Caco-2 (cell line): ENCODE measurements around the gene MAP7D3. TPM values are rescaled to one million over a fixed set of nuclear protein-coding genes. Genes with fewer than 3 reads are reported as not detected.

ENCODE experiments used
- BruUV-seq: library from RNA; stranded (reverse); fragments of 400-500 nt; replicated peaks from 2 replicates; lab custom pipeline; 2021; lab: Mats Ljungman, UMichigan
- CTCF ChIA-PET: fragments of 300-600 bp; sonication (Branson Sonifier 250); formaldehyde crosslinking; loops from one replicate; lab custom pipeline; 2022; ENCODE audit warnings: antibody characterized with exemption; lab: Charles Lee
- POLR2A ChIA-PET: fragments of 300-600 bp; sonication (Branson Sonifier 250); formaldehyde crosslinking; loops from one replicate; lab custom pipeline; 2022; ENCODE audit warnings: antibody characterized with exemption; lab: Charles Lee
- DNase-seq, 2 experiments: peaks; one replicate each; pipeline versions ENCODE4 v3.0.0 to v3.0.0-alpha.2; 2020 to 2022
- H3K27me3 ChIP-seq: replicated peaks from 2 replicates; pipeline ENCODE4 v1.6.0; 2011; ENCODE audit warnings: low read length; ENCODE audit not compliant: control insufficient read depth, insufficient read depth
- H3K36me3 ChIP-seq: 2 replicates; pipeline ENCODE4 v1.5.1; 2011; ENCODE audit warnings: low read length; ENCODE audit not compliant: control insufficient read depth, insufficient read depth
- H3K4me1 ChIP-seq: fragments of 250-450 bp; sonication (Bioruptor Pico); 2 replicates; pipeline ENCODE4 v1.5.1; 2020; ENCODE audit warnings: mild to moderate bottlenecking
- H3K4me3 ChIP-seq: 2 replicates; pipeline ENCODE4 v1.5.1; 2011; ENCODE audit warnings: low read depth, mild to moderate bottlenecking, control low read depth, low read length
- H3K9me3 ChIP-seq: fragments of 250-450 bp; sonication (Bioruptor Pico); 2 replicates; pipeline ENCODE4 v1.5.1; 2020; ENCODE audit warnings: mild to moderate bottlenecking, moderate library complexity
- H3K27ac Mint-ChIP-seq: one replicate; pipeline ENCODE4 v1.8.0; 2022; ENCODE audit warnings: mixed read lengths; ENCODE audit not compliant: unreplicated experiment
- H3K27me3 Mint-ChIP-seq: one replicate; pipeline ENCODE4 v1.8.0; 2022; ENCODE audit warnings: mixed read lengths; ENCODE audit not compliant: insufficient read depth, unreplicated experiment
- H3K36me3 Mint-ChIP-seq: one replicate; pipeline ENCODE4 v1.8.0; 2022; ENCODE audit warnings: mild to moderate bottlenecking, mixed read lengths; ENCODE audit not compliant: insufficient read depth, unreplicated experiment
- H3K4me1 Mint-ChIP-seq: one replicate; pipeline ENCODE4 v1.8.0; 2022; ENCODE audit warnings: low read depth, mixed read lengths; ENCODE audit not compliant: unreplicated experiment
- H3K4me3 Mint-ChIP-seq: one replicate; pipeline ENCODE4 v1.8.0; 2022; ENCODE audit warnings: mild to moderate bottlenecking, moderate library complexity, mixed read lengths; ENCODE audit not compliant: unreplicated experiment
- H3K9me3 Mint-ChIP-seq: one replicate; pipeline ENCODE4 v1.8.0; 2022; ENCODE audit warnings: mixed read lengths; ENCODE audit not compliant: unreplicated experiment
- intact Hi-C: fragments of 100-400 bp; cut with micrococcal nuclease; formaldehyde crosslinking; loops from one replicate; pipeline ENCODE4 v1.10.0; 2022; ENCODE audit not compliant: unreplicated experiment
- total RNA-seq: library from RNA; stranded (reverse); gene quantifications from 2 replicates; pipeline ENCODE4 v1.2.3, GENCODE V29; 2022
- TF ChIP-seq, protein P1 (sequence below), 2 experiments: fragments of 200-600 bp in 1 of 2; IDR thresholded peaks; 1 replicate in 1 of 2; 2 replicates in 1 of 2; pipeline versions ENCODE4 v1.5.1 to v1.8.0; 2011 to 2022; ENCODE audit warnings: antibody characterized with exemption in 1 of 2, control low read depth in 1 of 2, inconsistent platforms in 1 of 2, low read depth in 1 of 2, low read length in 1 of 2, mild to moderate bottlenecking in 1 of 2, moderate library complexity in 1 of 2; ENCODE audit not compliant: insufficient read depth in 1 of 2, severe bottlenecking in 1 of 2, unreplicated experiment in 1 of 2

Gene MAP7D3
- total RNA-seq, 1 experiment from 2014 or later, result 6.0 TPM

- no peak overlapping the region for H3K4me3 ChIP-seq
- H3K27me3 Mint-ChIP-seq, result no peaks in the 10 kb centered on the region
- H3K36me3 ChIP-seq, result no peaks in the 10 kb centered on the region
- no peaks in the 10 kb centered on the region for H3K9me3 Mint-ChIP-seq
- intact Hi-C loops, result no loop called here
- no peaks in the 10 kb centered on the region for H3K4me1 Mint-ChIP-seq
- H3K4me3 Mint-ChIP-seq, result no peak overlapping the region
- H3K9me3 ChIP-seq, result no peaks in the 10 kb centered on the region
- no peak for DNase-seq
- TF ChIP-seq, protein P1, sequence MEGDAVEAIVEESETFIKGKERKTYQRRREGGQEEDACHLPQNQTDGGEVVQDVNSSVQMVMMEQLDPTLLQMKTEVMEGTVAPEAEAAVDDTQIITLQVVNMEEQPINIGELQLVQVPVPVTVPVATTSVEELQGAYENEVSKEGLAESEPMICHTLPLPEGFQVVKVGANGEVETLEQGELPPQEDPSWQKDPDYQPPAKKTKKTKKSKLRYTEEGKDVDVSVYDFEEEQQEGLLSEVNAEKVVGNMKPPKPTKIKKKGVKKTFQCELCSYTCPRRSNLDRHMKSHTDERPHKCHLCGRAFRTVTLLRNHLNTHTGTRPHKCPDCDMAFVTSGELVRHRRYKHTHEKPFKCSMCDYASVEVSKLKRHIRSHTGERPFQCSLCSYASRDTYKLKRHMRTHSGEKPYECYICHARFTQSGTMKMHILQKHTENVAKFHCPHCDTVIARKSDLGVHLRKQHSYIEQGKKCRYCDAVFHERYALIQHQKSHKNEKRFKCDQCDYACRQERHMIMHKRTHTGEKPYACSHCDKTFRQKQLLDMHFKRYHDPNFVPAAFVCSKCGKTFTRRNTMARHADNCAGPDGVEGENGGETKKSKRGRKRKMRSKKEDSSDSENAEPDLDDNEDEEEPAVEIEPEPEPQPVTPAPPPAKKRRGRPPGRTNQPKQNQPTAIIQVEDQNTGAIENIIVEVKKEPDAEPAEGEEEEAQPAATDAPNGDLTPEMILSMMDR (IDR thresholded peaks at IDR 0.05; ENCODE audit: insufficient read depth in 1 of 2, low read depth in 1 of 2, low read length in 1 of 2, severe bottlenecking in 1 of 2, unreplicated experiment in 1 of 2), result no peak
- BruUV-seq, result no TSS peak
- POLR2A ChIA-PET, result no interaction called here
- no peak overlapping the region for H3K27ac Mint-ChIP-seq
- H3K36me3 Mint-ChIP-seq, result no peaks in the 10 kb centered on the region
- H3K27me3 ChIP-seq, result no peaks in the 10 kb centered on the region
- CTCF ChIA-PET, result no interaction called here
- no peaks in the 10 kb centered on the region for H3K4me1 ChIP-seq
Observed at GRCh38 chrX:136185401-136186022, 65.7 kb downstream of the MAP7D3 start.

DNA sequence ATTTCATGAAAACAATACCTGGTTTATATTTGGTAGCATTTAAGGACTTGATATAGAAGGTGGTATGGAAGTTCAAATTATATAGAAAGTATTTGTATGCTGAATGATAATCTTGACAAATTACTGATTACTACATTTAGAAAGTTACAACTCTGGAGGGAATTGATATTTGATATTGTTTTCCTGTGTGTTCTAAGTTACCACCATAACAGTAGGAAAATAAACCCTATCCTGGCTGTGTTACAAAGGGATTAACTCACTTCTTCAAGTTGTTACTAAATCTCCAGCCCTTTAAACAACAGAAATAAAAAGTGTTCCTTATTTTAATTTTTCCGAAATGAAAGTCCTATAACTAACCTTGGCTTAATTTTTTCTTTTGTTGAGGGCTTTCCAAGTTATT is 67.3 kb downstream of the MAP7D3 start:
- Histone ChIP-seq H3K4me1 (no peaks in the 10 kb centered on the region), H3K9me3 (no peaks in the 10 kb centered on the region), H3K27me3 (no peaks in the 10 kb centered on the region), H3K36me3 (no peaks in the 10 kb centered on the region), H3K4me3 (no peak overlapping the region)
- ChIA-PET CTCF (no interaction called here), POLR2A (no interaction called here)
- intact Hi-C loops, result no loop called here
- Mint-ChIP-seq H3K27me3 (no peaks in the 10 kb centered on the region), H3K4me3 (no peak overlapping the region), H3K4me1 (no peaks in the 10 kb centered on the region), H3K36me3 (no peaks in the 10 kb centered on the region), H3K27ac (no peak overlapping the region), H3K9me3 (no peaks in the 10 kb centered on the region)
- no TSS peak for BruUV-seq
- no peak for DNase-seq
- TF ChIP-seq, protein P1 (IDR thresholded peaks at IDR 0.05; ENCODE audit: insufficient read depth in 1 of 2, low read depth in 1 of 2, low read length in 1 of 2, severe bottlenecking in 1 of 2, unreplicated experiment in 1 of 2), result no peak

DNA sequence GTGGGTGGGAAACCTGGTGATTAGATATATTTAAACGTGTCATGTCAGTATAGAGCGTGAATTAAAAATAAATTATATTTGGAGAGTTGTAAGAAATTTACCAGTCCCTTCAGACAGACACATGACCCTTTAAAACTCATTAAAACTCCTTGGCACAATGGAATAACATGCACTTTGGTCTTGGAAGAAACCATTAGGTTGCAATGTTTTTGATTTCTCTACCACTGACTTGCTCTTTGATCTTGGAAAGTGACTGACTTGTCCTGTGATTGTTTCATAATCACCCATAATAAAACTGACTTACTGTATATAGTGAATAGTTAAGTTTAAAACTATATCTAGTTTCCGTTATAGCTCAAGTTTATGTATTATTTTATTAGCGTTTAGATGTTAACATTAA is 68.0 kb downstream of the MAP7D3 start:
- no peaks in the 10 kb centered on the region for H3K36me3 Mint-ChIP-seq
- H3K27me3 ChIP-seq, result no peaks in the 10 kb centered on the region
- no peaks in the 10 kb centered on the region for H3K4me1 ChIP-seq
- H3K36me3 ChIP-seq, result no peaks in the 10 kb centered on the region
- no peak overlapping the region for H3K27ac Mint-ChIP-seq
- no peaks in the 10 kb centered on the region for H3K27me3 Mint-ChIP-seq
- no peaks in the 10 kb centered on the region for H3K9me3 ChIP-seq
- POLR2A ChIA-PET, result no interaction called here
- DNase-seq, result no peak
- BruUV-seq, result no TSS peak
- H3K9me3 Mint-ChIP-seq, result no peaks in the 10 kb centered on the region
- no peaks in the 10 kb centered on the region for H3K4me1 Mint-ChIP-seq
- H3K4me3 Mint-ChIP-seq, result no peak overlapping the region
- intact Hi-C loops, result no loop called here
- TF ChIP-seq, protein P1 (IDR thresholded peaks at IDR 0.05; ENCODE audit: insufficient read depth in 1 of 2, low read depth in 1 of 2, low read length in 1 of 2, severe bottlenecking in 1 of 2, unreplicated experiment in 1 of 2), result no peak
- no peak overlapping the region for H3K4me3 ChIP-seq
- CTCF ChIA-PET, result no interaction called here
